SK-N-SH treated with all-trans-retinoic acid at 6 μM for 48 hours (cell line): Measurements from ENCODE around the gene UBXN6.

Experiments used
- ATAC-seq: fragments of 200-7000 bp; cut with Tn5 transposase; 3 replicates; pipeline ENCODE4 v1.9.1; 2020; ENCODE audit warnings: mild to moderate bottlenecking, moderate library complexity
- ARNTL ChIP-seq: fragments of 450-650 bp; formaldehyde crosslinking; IDR thresholded peaks from 2 replicates; pipeline ENCODE4 v1.5.0; 2020; ENCODE audit warnings: low read depth, mild to moderate bottlenecking, moderate library complexity, borderline replicate concordance
- BACH2 ChIP-seq: fragments of 250-450 bp; sonication (Bioruptor Pico); IDR thresholded peaks from 2 replicates; pipeline ENCODE4 v1.9.0; 2021; ENCODE audit warnings: mild to moderate bottlenecking, borderline replicate concordance
- CREB5 ChIP-seq: fragments of 250-450 bp; sonication (Bioruptor Pico); IDR thresholded peaks from 2 replicates; pipeline ENCODE4 v1.5.1; 2020; ENCODE audit warnings: low read depth, mild to moderate bottlenecking, moderate library complexity
- CSDC2 ChIP-seq: fragments of 250-450 bp; sonication (Bioruptor Pico); IDR thresholded peaks from 2 replicates; pipeline ENCODE4 v1.5.0; 2020; ENCODE audit warnings: mild to moderate bottlenecking, moderate library complexity
- CSRNP3 ChIP-seq: fragments of 250-450 bp; sonication (Bioruptor Pico); IDR thresholded peaks from 2 replicates; pipeline ENCODE4 v1.5.1; 2021; ENCODE audit warnings: mild to moderate bottlenecking, moderate library complexity
- ESRRG ChIP-seq: fragments of 250-450 bp; sonication (Bioruptor Pico); IDR thresholded peaks from 2 replicates; pipeline ENCODE4 v1.6.1; 2021; ENCODE audit warnings: mild to moderate bottlenecking
- GLIS3 ChIP-seq: fragments of 250-450 bp; sonication (Bioruptor Pico); IDR thresholded peaks from 2 replicates; pipeline ENCODE4 v1.5.0; 2020; ENCODE audit warnings: mild to moderate bottlenecking, moderate library complexity
- ISL1 ChIP-seq: fragments of 250-450 bp; sonication (Bioruptor Pico); IDR thresholded peaks from 2 replicates; pipeline ENCODE4 v2.1.2; 2022; ENCODE audit warnings: mild to moderate bottlenecking, moderate library complexity
- OSR1 ChIP-seq: fragments of 250-450 bp; sonication (Bioruptor Pico); IDR thresholded peaks from 2 replicates; pipeline ENCODE4 v1.8.0; 2022; ENCODE audit warnings: moderate library complexity, mild to moderate bottlenecking, inconsistent platforms
- PATZ1 ChIP-seq: fragments of 250-450 bp; sonication (Bioruptor Pico); IDR thresholded peaks from 2 replicates; pipeline ENCODE4 v1.8.0; 2020; ENCODE audit warnings: mild to moderate bottlenecking, moderate library complexity, borderline replicate concordance
- POU6F1 ChIP-seq: fragments of 250-450 bp; sonication (Bioruptor Pico); IDR thresholded peaks from 2 replicates; pipeline ENCODE4 v1.8.0; 2021; ENCODE audit warnings: low read depth, mild to moderate bottlenecking, moderate library complexity, borderline replicate concordance
- PPARA ChIP-seq: fragments of 250-450 bp; sonication (Bioruptor Pico); IDR thresholded peaks from 2 replicates; pipeline ENCODE4 v1.5.0; 2020; ENCODE audit warnings: mild to moderate bottlenecking, borderline replicate concordance
- RARB ChIP-seq: fragments of 250-450 bp; sonication (Bioruptor Pico); IDR thresholded peaks from 2 replicates; pipeline ENCODE4 v1.8.0; 2021; ENCODE audit warnings: mild to moderate bottlenecking, moderate library complexity
- SNAI2 ChIP-seq: fragments of 250-450 bp; sonication (Bioruptor Pico); IDR thresholded peaks from 2 replicates; pipeline ENCODE4 v1.5.0; 2020; ENCODE audit warnings: mild to moderate bottlenecking, moderate library complexity
- TCF4 ChIP-seq: fragments of 250-450 bp; sonication (Bioruptor Pico); IDR thresholded peaks from 2 replicates; pipeline ENCODE4 v1.8.0; 2021; ENCODE audit warnings: mild to moderate bottlenecking, moderate library complexity, borderline replicate concordance
- TOX ChIP-seq: fragments of 250-450 bp; sonication (Bioruptor Pico); IDR thresholded peaks from 2 replicates; pipeline ENCODE4 v1.8.0; 2021; ENCODE audit warnings: mild to moderate bottlenecking, moderate library complexity, borderline replicate concordance
- ZC3H10 ChIP-seq: fragments of 250-450 bp; sonication (Bioruptor Pico); IDR thresholded peaks from 2 replicates; pipeline ENCODE4 v1.5.1; 2021; ENCODE audit warnings: mild to moderate bottlenecking, moderate library complexity
- ZFP3 ChIP-seq: fragments of 250-450 bp; sonication (Bioruptor Pico); IDR thresholded peaks from 2 replicates; pipeline ENCODE4 v1.5.0; 2020; ENCODE audit warnings: mild to moderate bottlenecking, moderate library complexity
- ZFP30 ChIP-seq: fragments of 450-650 bp; formaldehyde crosslinking; IDR thresholded peaks from 2 replicates; pipeline ENCODE4 v1.5.0; 2022; ENCODE audit warnings: mild to moderate bottlenecking, moderate library complexity
- ZNF565 ChIP-seq: fragments of 450-650 bp; formaldehyde crosslinking; conservative IDR thresholded peaks from 2 replicates; pipeline ENCODE4 v1.5.0; 2020; ENCODE audit warnings: low read depth, mild to moderate bottlenecking, moderate library complexity
- ZNF70 ChIP-seq: fragments of 450-650 bp; formaldehyde crosslinking; IDR thresholded peaks from 2 replicates; pipeline ENCODE4 v1.5.0; 2020; ENCODE audit warnings: mild to moderate bottlenecking, moderate library complexity
- ZNF8 ChIP-seq: fragments of 450-650 bp; formaldehyde crosslinking; IDR thresholded peaks from 2 replicates; pipeline ENCODE4 v1.5.0; 2020; ENCODE audit warnings: mild to moderate bottlenecking, moderate library complexity

The UBXN6 gene

GRCh38 chr19:4423416-4424126 lies 34.0 kb downstream of the UBXN6 start:
- no peak for ATAC-seq
- TF ChIP-seq ZFP3 (CRISPR knock-in tag) (no peak), ZNF70 (no peak), TOX (CRISPR knock-in tag) (no peak), CREB5 (CRISPR knock-in tag) (no peak), SNAI2 (CRISPR knock-in tag) (no peak), TCF4 (CRISPR knock-in tag) (no peak), ZFP30 (no peak), ZNF8 (CRISPR knock-in tag) (no peak), BACH2 (CRISPR knock-in tag) (no peak), ISL1 (CRISPR knock-in tag) (no peak), ARNTL (CRISPR knock-in tag) (no peak), OSR1 (CRISPR knock-in tag) (no peak), PPARA (CRISPR knock-in tag) (no peak), ZC3H10 (CRISPR knock-in tag) (no peak)

- ATAC-seq: no peak
- TF ChIP-seq CSRNP3 (CRISPR knock-in tag) (no peak), ESRRG (CRISPR knock-in tag) (no peak), CSDC2 (CRISPR knock-in tag) (no peak), RARB (CRISPR knock-in tag) (no peak), BACH2 (CRISPR knock-in tag) (no peak), GLIS3 (CRISPR knock-in tag) (no peak)
These were observed 41.3 kb downstream of the UBXN6 start for GRCh38 chr19:4416268-4416667.

GRCh38 chr19:4415352-4415751 lies 42.2 kb downstream of the UBXN6 start:
- TF ChIP-seq ZNF565 (CRISPR knock-in tag): no peak
- no peak for TF ChIP-seq SNAI2 (CRISPR knock-in tag)
- no peak for TF ChIP-seq PATZ1 (CRISPR knock-in tag)
- no peak for TF ChIP-seq BACH2 (CRISPR knock-in tag)
- TF ChIP-seq ISL1 (CRISPR knock-in tag): no peak
- no peak for TF ChIP-seq ZFP3 (CRISPR knock-in tag)
- no peak for TF ChIP-seq PPARA (CRISPR knock-in tag)
- no peak for TF ChIP-seq CSRNP3 (CRISPR knock-in tag)
- TF ChIP-seq POU6F1 (CRISPR knock-in tag): no peak
- no peak for ATAC-seq
